ENCODE data around the gene ATP1B3. TPM values are rescaled to one million over a fixed set of nuclear protein-coding genes. Genes with fewer than 3 reads are reported as not detected.
A peak's percentile ranks its signal among the peaks of the same experiment; 100 is the strongest.

The ATP1B3 gene
- total and polyA plus RNA-seq, 9 of the 15 experiments (the other 6 are each of a cell fraction or from before 2014, with no cell fraction given) = 48.3 to 202 (median 123) TPM

GRCh38 chr3:141913150-141913811 is 36.8 kb downstream of the ATP1B3 start (continued):
- TF ChIP-seq ZNF512 (tag; IDR thresholded peaks at IDR 0.05) (no peak), HBP1 (CRISPR knock-in tag; IDR thresholded peaks at IDR 0.05) (no peak), BCLAF1 (IDR thresholded peaks at IDR 0.05; ENCODE audit: borderline replicate concordance in 1 of 2, control insufficient read depth in 1 of 2, low read depth in 2 of 2, low read length in 1 of 2) (no peak), CHD2 (IDR thresholded peaks at IDR 0.05; ENCODE audit: low read depth, low read length) (no peak), POLR2AphosphoS2 (IDR thresholded peaks at IDR 0.05; ENCODE audit: low read length) (no peak), NELFE (IDR thresholded peaks at IDR 0.05; ENCODE audit: insufficient read depth, insufficient read length) (no peak), CREBBP (IDR thresholded peaks at IDR 0.05; ENCODE audit: low read depth, low read length) (no peak), EP400 (IDR thresholded peaks at IDR 0.05) (0 out of 2 replicates have a peak, but pooled peaks have one; percentile 11), ADNP (tag; IDR thresholded peaks at IDR 0.05) (peak; percentile 85), CHAMP1 (IDR thresholded peaks at IDR 0.05) (peak; percentile 60; the same call in 1 of the 2 replicates), FIP1L1 (IDR thresholded peaks at IDR 0.05; ENCODE audit: low read depth, low read length, poor library complexity, severe bottlenecking) (no peak), KDM1A (IDR thresholded peaks at IDR 0.05) (peak; percentile 15 to 62; a peak in 2 of 4 replicates), ILF3 (IDR thresholded peaks at IDR 0.05; ENCODE audit: borderline replicate concordance) (no peak), ZNF699 (CRISPR knock-in tag; IDR thresholded peaks at IDR 0.05; ENCODE audit: insufficient replicate concordance) (no peak)
